GM12873 (cell line): ENCODE results near the gene DKC1.

Source experiments
- TF ChIP-seq, protein P1 (sequence below): IDR thresholded peaks from 2 replicates; pipeline ENCODE4 v1.5.1; 2012; ENCODE audit warnings: low read depth, mild to moderate bottlenecking, moderate library complexity, low read length, control low read depth; ENCODE audit not compliant: insufficient read depth; ENCODE audit errors: missing control alignments

Gene DKC1

DNA sequence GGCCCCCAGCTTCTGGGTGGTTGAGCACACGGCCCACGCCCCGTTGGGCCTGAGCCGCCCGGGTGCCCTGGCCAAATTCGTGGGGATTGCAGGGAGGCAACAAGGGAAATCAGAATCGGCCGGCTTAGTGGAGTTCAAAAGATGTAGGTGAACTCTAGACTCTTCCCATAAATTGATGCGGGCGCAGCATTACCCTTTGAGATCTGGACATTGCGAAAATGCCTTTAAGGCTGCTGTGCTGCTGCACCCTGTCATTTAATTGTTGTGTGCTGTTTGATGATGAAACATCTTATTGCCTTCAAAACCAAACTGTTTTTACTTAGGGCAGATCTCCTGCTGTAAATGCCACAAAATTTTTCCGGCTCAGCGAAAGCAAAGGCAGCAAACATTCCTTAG is 43.0 kb downstream of the DKC1 start:
- TF ChIP-seq, protein P1, sequence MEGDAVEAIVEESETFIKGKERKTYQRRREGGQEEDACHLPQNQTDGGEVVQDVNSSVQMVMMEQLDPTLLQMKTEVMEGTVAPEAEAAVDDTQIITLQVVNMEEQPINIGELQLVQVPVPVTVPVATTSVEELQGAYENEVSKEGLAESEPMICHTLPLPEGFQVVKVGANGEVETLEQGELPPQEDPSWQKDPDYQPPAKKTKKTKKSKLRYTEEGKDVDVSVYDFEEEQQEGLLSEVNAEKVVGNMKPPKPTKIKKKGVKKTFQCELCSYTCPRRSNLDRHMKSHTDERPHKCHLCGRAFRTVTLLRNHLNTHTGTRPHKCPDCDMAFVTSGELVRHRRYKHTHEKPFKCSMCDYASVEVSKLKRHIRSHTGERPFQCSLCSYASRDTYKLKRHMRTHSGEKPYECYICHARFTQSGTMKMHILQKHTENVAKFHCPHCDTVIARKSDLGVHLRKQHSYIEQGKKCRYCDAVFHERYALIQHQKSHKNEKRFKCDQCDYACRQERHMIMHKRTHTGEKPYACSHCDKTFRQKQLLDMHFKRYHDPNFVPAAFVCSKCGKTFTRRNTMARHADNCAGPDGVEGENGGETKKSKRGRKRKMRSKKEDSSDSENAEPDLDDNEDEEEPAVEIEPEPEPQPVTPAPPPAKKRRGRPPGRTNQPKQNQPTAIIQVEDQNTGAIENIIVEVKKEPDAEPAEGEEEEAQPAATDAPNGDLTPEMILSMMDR = no peak

DNA sequence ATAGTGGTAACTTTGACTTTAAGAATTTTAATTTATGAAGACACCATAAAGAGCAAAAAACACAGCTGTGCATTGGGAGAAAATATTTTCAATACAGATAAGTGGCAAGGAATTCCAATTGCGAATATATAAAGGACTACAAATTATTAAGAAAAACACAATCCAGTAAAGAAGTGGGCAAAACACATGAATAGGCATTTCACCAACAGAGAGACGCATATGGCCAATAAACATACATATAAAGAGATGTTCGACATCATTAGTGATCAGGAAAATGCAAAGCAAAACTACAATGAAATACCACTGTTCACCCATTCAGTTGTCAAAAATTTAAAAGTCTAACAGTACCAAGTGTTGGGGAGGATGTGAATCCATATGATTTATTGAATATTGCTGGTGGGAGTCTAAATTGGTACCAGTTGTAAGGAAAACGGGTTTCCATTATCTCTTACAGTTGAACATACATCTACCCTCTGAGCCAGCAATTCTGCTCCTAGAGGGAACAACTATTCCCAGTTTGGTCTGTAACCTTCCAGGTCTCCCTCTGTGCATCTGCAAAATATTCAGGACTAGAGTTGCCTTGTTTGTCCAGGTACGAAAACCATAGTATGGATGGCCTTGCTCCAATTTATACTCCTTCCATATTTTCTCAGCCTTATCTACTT is 44.3 kb downstream of the DKC1 start:
- TF ChIP-seq, protein P1 = no peak

DNA sequence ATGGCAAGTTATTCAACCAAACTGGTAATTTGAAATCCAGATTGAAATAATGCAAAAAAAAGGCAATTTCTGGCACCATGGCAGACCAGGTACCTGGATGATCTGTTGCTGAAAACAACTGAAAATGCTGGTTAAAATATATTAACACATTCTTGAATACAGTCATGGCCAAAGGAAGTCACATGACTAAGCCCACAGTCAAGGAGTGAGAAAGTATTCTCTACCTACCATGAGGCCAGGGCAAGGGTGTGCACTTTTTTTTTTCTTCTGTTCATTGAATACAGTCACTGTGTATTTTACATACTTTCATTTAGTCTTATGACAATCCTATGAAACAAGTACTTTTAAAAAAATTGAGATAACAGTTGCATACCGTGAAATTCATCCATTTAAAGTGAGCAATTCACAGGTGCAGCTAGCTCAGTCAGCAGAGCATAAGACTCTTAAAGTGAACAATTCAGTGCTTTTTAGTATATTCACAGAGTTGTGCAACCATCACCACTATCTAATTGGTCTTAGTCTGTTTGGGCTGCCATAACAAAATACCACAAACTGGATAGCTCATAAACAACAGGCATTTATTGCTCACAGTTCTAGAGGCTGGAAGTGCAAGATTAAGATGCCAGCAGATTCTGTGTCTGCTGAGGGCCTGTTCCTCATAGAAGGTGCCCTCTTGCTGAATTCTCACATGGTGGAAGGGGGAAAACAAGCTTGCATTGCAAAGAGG is 47.4 kb downstream of the DKC1 start:
- TF ChIP-seq, protein P1 = no peak

DNA sequence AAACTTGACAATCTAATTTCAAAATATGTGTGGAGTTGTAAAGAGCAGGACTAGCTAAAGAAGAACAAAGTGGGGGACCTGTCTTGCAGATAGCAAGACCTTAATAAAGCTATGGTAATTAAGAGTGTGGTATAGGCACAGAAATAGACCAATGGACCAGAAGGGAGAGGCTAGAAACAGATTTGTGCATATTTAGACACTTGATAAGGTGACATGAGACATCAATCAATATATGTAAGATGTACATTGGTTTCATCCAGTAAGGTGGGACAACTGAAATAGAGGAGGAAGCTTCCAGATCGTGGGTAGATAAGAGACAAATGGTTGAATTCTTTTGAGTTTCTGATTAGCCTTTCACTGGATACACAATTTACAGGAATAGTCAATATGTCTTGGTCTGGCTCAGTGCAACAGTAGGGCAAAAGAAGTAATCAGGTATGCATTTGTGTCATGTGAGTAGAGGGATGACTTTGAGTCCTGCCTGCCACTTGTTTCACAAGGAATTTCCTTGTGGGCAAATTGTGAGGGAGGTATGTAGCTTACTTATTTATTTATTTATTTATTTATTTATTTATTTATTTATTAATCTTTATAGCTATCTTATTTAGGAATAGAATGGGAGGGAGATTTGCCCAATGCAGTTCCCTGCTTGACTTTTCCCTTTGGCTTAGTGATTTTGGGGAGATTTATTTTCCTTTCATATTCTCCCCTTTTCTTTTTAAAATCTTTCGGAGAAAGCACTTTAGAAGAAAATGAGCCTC is 49.9 kb downstream of the DKC1 start:
- TF ChIP-seq, protein P1 = no peak

DNA sequence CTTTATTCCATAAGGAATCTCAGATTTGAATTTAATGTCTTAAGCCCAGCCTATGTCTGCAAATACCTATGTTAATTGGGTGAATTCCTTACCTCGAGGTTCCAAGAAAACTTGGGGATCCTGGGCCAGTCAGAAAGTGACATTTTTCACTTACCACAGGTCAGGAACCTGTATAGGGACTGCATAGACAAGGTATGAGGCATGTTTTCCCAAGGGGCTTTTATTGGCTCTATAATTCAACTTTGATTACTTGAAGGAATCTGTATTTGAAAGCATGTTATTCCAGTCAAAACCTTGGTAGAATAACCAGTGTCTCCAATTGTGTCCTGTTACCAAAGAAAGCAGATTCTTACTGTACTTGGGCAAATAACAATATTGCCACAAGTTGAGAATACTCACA is 51.1 kb downstream of the DKC1 start:
- TF ChIP-seq, protein P1 = no peak

DNA sequence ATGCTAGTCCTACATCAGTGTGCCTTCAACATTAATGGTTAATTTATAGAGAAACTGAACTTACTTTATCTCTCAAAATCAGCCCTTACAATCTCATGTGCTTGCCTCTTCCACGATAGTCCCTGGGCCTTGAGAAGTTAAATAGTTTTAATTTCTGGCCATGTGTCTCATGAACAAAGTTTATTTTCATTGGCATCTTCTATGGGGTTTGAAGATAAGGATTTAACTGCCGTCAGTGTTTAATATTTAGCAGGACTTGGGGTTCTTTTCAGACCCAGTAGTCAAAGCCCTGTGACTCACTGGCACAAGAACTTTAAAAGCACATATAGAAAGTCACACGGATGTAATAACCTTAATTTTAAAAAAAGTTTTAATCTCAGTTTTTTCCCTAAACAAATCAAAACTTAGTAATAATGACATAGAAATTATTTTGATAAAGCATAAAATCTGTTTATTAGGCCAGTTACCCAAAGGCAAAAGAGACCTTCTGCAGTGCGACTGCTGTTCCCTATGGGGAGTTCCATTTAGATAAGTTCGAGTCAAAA is 52.7 kb downstream of the DKC1 start:
- TF ChIP-seq, protein P1 = no peak

DNA sequence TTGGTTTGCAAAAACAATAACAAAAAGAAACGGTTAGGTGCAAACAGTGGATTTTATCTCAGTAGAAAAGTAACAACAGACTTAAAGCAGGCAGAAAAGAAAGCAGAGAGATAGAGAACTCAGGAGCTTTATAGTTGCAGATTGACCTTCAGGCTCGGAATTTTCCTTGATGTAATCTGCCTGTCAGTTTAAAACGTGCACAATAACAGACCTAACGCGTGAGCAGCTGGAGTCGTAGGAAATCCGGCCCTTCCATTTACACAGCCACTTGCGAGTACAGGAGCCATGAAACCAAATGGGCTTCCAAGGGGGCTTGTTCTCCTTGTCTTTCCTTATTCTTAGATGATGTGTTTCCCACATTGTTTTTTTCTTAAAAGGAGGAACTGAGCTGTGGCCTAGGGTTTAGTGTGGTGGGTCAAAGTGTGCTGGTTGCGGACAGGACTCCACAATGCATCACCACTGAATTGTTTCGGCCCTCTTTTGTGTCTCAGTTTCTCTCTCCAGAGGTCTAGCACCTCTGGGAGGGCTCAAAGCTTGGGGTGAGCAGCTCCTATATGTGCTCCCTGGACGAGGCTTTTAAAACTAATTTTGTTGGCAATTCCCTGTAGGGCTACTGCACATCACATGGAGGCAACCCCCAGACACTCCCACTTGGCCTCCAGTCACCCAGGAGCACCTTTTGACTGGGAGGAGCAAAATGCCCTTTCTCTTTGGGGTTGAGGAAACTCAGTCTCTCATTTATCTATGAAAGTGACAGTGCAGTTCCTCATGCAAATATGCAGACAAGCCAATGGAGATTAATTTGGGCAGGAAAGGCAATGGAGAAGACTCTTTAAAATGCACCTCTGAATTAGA is 56.5 kb downstream of the DKC1 start:
- TF ChIP-seq, protein P1 = no peak
